NCI-H510A treated with DMSO at 0.1 percent for 48 hours (cell line): ENCODE results near the gene RPP25L.

Experiments used
- DNase-seq: peaks from one replicate; lab custom pipeline; 2025; lab: John Stamatoyannopoulos, UW

The RPP25L gene

DNA sequence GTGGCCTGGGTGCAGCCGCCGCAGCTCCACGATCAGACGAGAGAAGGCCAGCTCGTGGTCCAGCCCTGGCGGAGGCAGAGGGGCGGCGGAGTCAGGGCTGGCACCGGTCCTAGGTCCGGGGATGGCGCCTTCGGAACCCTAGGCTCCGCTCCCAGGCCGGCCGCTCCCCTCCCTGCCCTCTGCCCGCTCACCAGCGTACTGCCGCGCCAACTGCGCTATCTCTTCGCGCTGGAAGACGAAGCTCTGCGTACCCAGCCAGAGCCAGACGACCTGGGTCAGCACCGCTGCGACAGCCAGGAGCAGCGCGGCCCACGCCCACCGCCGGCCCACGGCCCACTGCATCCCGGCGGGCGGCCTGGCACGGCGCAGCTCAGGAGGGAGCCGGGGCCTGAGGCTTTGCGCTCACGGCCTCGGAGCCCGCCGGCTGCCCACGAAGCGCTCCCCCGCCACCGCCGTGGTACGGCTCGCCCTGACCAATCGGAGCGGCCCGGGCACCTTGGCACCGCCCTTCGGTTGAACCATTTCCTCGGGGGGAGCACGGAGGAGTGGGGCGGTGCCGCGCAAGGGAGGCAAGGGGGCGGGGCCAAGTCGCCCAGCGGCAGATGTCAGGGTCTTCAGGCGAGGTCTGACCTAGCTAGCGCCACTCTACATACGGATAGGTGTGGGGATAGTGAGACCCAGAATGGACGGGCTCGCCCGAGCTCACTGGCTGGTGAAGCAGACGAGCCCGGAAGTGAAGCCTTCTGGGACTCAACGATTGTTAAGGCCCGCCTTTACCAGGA lies 25.6 kb upstream of the RPP25L start, which contains the start of gene SIGMAR1:
Gene SIGMAR1 (minus strand): TSS at position 432 of the 782 bp plus-strand sequence. CDS start 90 bp downstream, at position 342.
- peak; percentile 72 for DNase-seq

DNA sequence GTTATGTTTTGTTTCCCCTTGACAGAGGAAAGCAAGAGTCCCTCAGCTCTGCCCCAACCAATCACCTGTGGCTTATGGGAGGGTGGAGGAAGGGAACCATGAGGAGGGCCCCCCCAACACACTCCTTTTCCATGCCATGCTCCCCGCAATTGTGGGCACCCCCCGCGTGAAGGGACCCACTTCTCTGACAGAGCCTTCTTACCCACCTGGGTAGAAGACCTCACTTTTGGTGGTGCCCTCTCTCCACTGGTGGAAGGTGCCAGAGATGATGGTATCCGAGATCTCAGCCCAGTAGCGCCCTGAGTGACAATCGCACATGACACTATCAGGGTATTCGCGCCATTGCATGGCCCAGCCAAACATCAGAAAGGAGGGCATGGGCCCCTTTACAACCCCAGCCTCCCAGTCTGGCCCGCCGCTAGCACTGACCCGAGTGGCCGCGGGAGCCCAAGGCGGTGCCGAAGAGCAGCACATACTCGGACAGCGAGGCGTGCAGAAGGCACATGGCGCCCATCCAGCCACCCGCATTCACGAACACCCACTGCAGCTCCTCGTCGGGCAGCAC lies 25.0 kb upstream of the RPP25L start:
- DNase-seq = no peak

DNA sequence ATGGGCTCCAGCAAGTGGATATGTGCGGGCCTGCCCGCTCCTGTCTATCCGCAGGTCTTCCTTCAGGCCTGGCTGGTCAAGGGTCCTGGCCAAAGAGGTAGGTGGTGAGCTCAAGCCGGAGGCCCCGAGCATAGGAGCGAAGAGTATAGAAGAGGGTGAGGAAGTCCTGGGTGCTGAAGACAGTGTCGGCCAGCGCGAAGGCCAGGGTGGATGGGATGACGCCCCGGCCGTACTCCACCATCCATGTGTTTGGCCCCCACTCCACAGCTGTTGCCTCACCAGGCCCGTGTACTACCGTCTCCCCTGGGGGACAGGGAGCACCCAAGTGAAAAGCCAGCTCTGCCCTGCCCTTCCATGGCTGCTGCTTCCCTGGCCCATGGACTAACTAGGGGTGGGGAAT lies 23.7 kb upstream of the RPP25L start:
- no peak for DNase-seq

DNA sequence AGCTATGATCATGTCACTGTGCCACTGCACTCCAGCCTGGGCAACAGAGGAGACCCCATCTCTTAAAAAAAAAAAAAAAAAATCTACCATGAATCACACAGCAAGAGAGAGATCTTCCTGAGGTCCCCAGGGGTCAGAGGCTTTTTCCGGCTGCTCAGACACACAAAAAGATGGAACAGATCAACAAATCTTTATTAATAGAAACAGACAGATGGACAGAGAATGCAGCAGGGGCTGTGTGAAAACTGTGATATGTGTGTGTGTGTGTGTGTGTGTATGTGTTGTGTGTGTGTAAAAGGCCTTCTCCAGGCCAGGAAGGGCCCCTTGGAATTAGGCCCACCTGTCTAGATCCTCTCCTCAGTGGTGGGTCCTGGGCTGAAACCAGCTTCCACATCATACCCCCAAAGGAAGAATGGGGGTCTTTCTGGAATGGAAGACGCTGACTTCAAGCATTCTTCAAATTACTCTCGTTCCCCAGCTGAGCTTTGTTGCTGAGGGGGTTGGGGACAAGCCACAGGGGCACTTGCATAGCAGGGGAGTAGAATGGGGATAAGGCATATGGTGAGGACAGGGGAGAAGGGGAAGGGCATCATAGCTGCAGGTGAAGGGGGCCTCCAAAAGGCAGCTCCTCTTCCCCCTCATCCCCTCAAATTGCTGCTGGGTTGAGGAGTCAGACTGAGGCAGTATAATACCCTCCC lies 22.8 kb upstream of the RPP25L start:
- DNase-seq = no peak

DNA sequence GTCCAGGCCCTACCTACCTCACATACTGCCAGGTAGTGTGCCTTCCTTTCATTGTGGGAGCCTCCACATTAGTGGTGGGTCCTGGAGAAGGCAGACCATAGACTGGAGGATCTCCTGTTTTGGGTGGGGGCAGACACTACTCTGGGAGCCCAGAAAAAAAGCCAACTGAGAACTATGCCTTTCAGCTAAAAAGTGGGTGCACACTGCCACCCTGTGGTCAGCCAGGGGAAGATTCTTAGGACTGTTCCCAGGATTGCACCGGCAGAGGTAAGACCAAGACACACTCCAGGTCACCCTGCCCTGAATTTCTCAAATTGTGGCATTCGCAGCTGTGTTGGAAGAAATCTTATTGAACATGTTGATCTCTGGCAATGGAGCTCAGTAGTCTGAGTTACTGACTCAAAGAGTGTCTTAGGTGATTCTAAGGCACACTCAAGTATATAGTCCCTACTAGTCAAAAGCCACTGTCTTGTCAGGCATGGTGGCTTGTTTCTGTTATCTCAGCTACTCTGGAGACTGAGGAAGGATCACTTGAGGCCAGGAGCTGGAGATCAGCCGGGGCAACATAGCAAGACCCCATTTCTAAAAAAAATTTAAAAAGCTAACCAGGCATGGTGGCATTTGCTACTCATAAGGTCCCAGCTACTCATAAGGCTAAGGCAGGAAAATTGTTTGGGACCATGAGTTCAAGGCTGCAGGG lies 22.1 kb upstream of the RPP25L start:
- DNase-seq = peak; percentile 39

DNA sequence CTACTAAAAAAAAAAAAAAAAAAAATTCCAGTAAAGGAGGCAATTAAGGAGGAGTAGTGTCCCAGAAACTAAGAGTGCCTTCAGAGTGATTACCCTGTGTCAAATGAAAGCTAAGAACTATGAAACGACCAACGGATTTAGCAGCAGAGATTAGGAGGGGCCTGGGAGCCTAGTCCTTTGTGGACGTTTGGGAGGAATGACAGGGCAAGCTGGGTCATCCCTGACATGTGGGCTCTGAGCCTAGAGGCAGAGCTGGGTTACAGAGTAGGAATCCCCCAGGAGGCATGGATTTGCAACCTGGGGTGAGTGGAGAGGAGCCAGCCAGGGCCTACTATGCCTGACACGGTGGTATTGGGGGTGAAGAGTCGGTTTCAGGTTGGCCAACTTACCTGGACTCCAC lies 21.3 kb upstream of the RPP25L start:
- DNase-seq = no peak

DNA sequence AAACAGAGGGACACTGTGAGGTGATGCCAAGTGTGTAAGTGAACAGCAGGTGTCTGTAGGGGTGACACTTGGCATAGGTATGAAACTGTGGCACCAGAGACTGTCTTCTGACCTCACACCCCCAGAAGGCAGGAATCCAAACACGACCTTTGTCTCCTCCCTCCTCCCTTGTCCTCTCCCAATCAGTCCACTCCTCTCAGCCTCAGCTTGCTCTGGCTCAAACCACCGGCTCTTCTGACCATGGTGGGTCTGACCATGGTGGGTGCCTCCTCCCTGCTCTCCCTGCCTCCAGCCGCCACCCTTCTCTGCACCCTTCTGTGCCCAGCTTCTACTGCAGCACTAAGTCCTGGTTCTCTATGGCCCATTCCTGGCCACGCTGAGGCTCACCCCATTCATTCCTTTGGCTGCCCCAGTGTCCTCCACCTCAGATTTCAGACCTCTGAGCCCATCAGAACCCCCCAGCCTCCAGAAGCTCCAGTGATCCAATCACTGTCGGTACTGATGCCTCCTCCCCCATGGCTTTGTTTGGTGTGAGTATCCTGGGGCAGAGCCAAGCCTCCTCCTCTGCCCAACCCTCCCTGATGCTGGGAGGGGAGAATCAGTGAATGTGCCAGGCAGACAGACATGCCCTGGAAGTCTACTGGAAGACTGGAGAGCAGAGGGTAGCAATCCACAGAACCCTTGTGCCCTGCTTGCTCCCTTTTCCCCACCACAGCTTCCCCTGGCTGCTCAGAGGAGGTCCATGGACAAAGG lies 18.7 kb upstream of the RPP25L start:
- DNase-seq = no peak

DNA sequence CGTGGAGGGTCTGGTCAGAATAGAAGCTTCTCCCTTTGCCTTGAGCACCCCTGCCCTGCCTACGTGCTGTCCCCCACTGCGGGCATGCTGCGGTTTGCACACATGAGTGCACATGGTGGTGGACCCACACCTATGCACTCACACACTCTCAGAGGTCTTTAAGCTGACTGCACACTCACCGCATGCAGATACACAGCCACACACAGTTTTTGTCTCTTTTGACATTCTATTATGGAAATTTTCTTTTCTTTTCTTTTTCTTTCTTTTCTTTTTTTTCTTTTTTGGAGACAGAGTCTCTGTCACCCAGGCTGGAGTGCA lies 17.6 kb upstream of the RPP25L start:
- no peak for DNase-seq

DNA sequence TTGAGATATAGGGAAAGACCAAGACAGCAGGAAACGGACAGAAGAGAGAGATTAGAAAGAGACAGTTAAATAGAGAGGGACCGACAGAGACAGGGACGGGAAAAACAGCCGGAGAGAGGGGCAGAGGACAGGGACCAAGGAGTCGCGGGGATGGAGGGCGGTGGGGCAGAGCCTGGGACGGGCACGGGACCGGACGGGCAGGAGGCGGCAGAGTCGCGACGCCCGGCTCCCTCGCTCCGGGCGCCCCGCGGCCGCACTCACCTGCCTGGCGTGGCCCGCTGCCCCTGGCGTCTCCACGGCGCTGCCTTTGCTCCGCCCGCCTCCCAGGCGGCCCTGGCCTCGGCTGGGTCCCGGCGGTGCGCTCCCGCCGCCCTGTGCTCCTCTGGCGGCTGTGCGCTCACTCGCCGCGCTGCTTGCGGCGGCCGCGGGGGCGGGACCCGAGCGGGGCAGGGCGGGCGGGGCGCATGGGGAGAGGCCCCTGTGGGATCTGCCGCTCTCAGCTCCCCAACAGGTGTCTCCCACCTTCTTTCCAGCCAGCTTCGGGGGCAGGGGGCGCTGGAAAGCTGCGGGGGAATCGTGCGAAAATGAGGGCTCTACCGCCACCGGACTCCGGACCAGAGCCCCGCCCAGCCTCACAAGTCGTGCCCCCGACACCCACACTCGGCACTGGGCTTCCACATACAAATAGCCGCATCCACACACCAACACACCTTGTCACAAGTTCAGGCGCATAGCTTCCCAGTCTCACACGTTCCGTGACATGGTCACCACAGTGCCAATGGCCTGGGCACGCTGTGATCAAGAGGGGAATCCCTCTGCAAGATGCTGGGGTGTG lies 17.0 kb upstream of the RPP25L start, which contains the start of gene ARID3C:
Gene ARID3C (minus strand): TSS at position 411 of the 835 bp plus-strand sequence. CDS start 1,052 bp downstream, outside the sequence.
- peak; percentile 9 for DNase-seq

DNA sequence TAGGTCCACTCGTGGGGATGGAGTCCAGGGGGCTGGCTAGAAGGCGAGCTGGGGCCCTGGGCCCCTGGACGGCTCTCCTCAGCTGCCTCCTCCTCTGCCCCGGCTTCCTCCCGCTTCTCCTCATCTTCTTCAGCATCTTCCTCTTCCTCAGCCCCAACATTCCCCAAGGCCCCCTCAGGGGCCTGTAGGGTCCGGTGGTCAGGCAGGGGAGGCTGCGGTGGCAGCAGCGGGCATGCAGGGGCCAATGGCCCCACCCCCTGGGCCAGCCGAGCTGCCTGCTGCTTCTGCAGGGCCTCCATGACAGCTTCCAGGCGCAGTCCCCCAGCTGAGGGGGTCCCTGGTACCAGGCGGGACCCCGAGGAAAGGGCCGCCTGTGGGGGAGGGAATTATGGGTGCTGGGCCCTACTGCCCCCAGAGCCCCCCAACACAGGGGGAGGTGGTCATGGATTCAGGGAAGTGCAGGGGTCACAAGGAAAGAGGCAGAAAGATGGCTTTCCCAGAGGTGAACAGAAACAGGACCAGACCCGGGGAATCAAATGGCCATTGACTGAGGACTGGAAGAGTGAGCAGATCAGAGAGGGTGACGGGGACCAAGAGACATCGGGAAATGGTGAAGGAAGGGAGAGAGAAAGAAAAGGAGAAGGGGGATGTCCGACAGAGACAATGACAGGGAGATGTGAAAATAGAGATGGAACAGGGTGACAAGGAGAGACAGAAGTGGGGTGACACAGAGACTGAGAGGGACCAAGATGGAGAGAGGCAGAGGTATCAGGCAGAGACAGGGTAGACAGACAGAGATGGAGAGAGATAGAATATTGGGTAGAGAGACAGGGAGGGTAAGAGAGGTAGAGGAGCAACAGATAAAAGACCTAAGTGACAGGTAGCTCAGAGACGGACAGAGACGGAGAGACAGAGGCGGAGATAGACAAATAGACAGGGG lies 16.1 kb upstream of the RPP25L start:
- DNase-seq = no peak

DNA sequence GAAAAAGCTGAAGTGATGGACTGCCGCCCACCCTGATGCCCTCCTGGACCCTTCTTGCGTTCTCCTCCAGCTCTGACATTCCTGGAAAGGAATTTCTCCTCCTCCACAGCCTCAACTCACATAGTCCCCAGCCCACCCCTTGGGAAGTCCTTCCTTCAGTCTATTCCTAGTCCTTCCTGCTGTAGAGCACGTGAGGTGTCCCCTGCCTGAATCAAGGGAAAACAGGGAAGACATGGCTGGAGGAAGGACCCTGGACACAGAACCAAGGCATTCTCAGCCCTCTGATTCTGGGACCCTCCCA lies 13.2 kb upstream of the RPP25L start:
- no peak for DNase-seq

DNA sequence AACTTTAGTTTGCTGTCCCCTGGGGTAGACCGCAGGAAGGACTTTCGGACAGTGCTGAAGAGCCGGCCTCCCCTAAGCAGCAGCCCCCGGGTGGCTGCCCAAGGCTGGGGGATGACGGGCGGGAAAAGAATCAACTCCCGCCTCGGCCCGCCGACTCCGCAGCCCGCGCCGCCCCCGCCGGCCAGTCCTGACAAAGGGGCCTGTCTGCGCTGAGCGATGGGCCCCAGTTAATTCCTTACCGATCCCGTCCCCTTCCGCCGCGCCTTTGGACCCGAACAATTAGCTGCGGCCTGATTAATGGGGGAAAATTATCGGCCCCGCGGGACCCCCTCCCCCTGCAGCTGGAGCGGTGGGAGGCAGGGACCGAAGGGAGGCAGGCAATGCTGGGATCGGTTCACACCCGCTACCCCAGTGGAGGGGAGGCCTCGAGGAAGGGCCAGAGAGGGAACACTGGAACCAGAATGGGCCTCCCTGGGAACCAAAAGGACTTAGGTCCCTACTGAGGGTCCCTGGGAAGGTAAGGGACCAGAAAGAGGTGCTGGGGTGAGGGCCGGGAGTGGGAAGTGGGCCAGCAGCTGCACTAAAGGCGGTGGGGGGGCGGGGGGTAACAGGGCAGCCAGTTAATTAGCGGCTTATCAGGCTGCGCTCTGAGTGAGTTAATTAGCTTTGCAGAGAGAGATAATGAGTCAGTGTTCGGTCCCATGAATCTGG lies 12.7 kb upstream of the RPP25L start:
- no peak for DNase-seq

DNA sequence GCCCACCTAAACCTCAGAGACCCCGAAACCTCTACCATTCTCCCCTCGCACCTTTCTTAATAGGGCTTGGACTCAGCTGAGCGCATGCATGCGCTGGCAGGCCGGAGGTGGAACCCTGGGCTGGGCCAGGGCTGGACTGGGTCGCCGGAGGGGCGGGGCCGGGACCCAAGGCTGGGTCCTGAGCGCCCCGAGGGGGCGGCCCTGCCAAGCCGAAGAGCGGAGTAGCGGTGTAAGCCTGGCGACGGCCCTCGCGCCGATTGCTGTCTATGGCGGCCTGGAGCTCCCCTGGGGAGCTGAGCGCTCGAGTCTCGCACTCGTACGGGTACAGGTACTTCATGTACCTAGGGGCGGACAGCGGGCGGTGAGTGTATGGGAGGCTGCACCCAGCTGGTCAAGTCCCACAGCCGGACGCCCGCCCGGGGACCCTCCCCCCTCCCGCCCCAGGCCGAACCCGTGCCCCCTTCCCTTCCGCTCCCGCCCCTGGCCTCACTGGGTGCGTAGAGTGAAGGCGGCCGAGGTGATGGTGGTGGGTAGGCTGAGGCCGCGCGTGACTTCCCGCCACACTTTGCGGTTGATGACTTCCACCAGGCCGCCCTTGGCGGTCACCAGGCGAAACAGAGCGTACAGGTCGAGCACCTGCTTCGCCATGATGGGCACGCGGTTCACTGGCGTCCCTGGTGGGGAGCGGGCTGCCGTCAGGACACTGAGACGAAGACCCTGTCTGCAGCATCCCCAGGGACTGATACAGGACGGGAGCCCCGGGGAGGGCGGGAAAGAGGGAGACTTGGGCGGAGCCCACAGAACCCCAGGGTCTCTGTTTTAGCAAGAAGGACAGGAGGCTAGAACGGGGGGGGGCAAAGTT lies 11.7 kb upstream of the RPP25L start:
- no peak for DNase-seq

DNA sequence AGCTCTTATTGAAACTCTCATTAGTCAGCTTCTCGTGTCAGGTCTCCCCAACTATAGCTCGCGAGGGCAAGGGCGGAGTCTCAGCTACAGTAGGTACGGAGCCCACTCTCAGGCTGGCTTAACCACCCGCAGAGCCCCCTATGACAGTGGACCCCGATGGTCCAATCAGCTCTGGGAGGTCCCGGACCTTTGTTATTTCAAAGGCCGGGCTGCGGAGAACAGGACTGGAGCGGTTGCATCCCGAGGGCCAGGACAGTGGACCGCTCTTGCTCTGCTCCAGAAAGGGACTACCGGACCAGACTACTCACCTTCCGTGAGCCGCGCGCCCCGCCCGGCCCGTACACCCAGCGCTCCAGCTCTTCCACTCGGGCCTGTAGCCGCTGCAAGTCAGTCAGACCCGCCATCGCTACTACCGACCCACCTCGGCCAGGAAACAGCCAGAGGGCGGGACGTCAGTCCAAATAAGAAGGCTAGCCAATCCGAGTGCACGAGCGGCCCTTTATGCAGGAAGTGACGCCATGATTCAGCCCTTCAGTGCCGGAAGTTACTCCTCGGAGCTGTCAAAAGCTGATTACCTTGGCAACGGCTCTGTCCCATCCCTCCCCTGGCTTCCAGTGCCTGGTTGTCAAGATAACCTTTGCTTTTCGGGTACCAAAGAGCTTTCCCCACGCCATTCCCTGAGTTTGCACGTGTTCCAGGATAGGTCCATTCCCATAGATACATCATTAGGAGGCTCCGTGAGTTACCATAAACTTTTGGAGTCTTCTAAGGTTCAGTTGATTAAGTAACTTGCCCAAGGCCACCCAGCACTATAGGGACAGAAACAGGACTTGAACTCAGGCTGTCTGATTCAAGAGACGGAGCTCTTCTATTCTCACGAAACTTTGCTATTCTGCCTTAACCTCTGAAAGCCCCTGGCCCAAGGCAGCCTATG lies 8.4 kb upstream of the RPP25L start, which contains the start of gene DCTN3:
Gene DCTN3 (minus strand): TSS at position 435 of the 934 bp plus-strand sequence. CDS start 31 bp downstream, at position 404.
- DNase-seq = peak; percentile 55

DNA sequence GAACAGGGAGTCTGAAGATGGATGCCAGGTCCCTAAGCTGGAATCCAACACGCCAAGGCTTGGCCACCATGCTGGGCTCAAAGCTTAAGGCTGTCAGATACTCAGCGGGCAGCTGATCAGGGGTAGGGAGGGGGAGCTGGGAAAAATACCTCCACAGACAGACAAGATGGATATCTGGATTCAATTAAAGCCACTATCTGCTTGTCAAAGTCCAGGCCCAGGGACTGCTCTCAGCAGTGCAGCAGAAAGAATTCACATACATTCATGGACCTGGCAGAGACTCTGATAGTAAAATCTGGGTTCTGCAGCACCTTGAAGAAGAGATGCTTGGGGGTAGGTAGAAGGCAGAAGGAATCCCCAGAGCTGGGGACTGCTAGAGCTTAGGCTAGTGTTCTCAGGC lies 3.2 kb upstream of the RPP25L start:
- DNase-seq = no peak

DNA sequence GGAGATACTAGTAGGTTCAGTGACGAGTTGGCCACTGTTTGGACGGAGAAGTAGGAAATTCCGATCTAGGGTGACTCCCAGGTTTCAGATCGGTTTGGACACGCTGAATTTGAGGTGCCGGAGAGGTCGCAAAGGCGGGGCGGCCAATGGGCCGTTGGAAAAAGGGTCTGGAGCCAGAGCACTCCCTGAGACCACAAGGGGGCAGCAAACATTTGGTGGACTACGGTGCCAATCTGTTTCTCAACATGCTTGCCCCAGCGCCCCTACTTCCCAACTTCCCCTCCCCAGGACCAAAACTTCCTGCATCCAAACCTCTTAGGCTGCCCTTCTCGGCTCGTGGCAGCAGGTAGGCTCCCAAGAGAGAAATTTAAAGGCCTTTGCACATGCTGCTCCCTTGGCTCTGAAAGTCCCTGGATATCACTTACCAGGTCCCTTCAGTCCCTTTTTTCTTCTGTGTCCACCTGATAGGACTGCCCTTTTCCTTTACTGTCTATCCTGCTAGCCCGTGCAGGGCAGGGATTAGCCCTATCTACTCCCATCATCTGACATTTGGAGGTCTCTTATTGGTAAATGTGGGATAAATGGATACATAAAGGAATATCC lies 992 bp upstream of the RPP25L start:
- peak; percentile 66 for DNase-seq
